Lower leg skin (tissue), 4 donors: Measurements from ENCODE around the gene SDK2. TPM values are rescaled to one million over a fixed set of nuclear protein-coding genes. Genes with fewer than 3 reads are reported as not detected.

Experiments
- DNase-seq, 2 donors: peaks; one replicate each; pipeline ENCODE4 v3.0.0-alpha.2; 2019; ENCODE audit warnings: low spot score in 2 of 2
- H3K4me3 ChIP-seq: fragments of 200-600 bp; sonication (generic); 2 replicates; pipeline ENCODE4 v1.5.1; 2017; ENCODE audit warnings: mild to moderate bottlenecking, low read depth; ENCODE audit not compliant: poor library complexity, severe bottlenecking
- POLR2A ChIP-seq, 2 donors: fragments of 450-650 bp; IDR thresholded peaks; one replicate each; pipeline ENCODE4 v1.6.1; 2016 to 2017; ENCODE audit warnings: antibody characterized with exemption in 2 of 2, mild to moderate bottlenecking in 1 of 2, moderate library complexity in 1 of 2
- WGBS, 2 donors: methylation state at CpG; one replicate each; pipeline ENCODE4 v1.1.5; 2018; 5-methylcytosine and 5-hydroxymethylcytosine counted together
- intact Hi-C: fragments of 100-400 bp; cut with DNase I; formaldehyde crosslinking; loops from one replicate; pipeline ENCODE4 v1.15.0; 2023; ENCODE audit warnings: low total_unique reads
- total RNA-seq, 4 donors: library from RNA; depleted of rRNA; stranded (reverse); fragments of >200 nt; gene quantifications; one replicate each; pipeline ENCODE4 v1.1.0, GENCODE V29; 2016
- TF ChIP-seq, protein P1 (sequence below), 3 donors: fragments of 450-650 bp; IDR thresholded peaks; one replicate each; pipeline ENCODE4 v1.5.1; 2016; ENCODE audit warnings: antibody characterized with exemption in 3 of 3, mild to moderate bottlenecking in 3 of 3, moderate library complexity in 2 of 3

The SDK2 gene
- total RNA-seq, 4 donors from 2014 or later, result 1.5 to 4.4 (median 1.6) TPM

DNA sequence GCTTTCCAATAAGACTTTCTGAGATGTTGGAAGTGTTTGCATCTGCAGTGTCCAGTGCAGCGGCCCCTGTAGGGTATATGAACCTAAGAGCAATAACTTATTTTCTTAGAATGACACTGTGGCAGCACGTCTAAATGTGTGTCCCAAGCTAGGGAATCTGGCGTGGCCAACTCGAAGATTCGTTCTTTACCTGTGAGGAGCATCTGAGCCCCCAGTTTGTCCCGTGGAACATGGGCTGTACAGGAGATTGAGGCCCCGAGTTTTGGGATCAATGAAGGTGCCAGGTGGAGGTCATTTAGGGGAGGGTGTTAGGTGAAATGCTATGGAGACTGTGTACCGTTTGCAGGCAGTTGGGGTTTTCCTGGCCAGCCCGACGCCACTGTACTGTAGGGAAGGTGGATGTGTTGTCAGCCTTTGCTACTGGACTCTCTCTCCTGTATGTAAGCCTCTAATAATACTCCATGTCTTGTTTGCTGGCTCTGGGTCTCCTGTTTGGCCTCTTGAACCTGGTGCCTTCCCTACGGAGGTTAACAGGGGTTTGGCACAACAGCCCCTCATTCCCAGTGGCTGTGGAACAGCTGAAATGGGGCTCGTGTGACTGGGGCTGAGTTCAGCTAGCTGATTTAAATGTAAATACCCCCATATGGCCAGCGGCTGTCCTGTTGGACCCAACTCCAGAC lies 45.5 kb upstream of the SDK2 start:
- WGBS, 2 donors, result 76 to 85% methylated on average over 13 of the region's 13 CpGs
- H3K4me3 ChIP-seq, result no peak overlapping the region
- intact Hi-C loops, result no loop called here
- no peak for DNase-seq
- no peak for TF ChIP-seq POLR2A (IDR thresholded peaks at IDR 0.05)
- TF ChIP-seq, protein P1, sequence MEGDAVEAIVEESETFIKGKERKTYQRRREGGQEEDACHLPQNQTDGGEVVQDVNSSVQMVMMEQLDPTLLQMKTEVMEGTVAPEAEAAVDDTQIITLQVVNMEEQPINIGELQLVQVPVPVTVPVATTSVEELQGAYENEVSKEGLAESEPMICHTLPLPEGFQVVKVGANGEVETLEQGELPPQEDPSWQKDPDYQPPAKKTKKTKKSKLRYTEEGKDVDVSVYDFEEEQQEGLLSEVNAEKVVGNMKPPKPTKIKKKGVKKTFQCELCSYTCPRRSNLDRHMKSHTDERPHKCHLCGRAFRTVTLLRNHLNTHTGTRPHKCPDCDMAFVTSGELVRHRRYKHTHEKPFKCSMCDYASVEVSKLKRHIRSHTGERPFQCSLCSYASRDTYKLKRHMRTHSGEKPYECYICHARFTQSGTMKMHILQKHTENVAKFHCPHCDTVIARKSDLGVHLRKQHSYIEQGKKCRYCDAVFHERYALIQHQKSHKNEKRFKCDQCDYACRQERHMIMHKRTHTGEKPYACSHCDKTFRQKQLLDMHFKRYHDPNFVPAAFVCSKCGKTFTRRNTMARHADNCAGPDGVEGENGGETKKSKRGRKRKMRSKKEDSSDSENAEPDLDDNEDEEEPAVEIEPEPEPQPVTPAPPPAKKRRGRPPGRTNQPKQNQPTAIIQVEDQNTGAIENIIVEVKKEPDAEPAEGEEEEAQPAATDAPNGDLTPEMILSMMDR (IDR thresholded peaks at IDR 0.05), result no peak

GRCh38 chr17:73686961-73687360 lies 42.7 kb upstream of the SDK2 start:
- H3K4me3 ChIP-seq, result no peak overlapping the region
- intact Hi-C loops, result no loop called here
- no peak for TF ChIP-seq POLR2A (IDR thresholded peaks at IDR 0.05)
- 70 to 94% methylated on average over 3 of the region's 3 CpGs for WGBS, 2 donors
- DNase-seq, result no peak

GRCh38 chr17:73686126-73686525 lies 41.9 kb upstream of the SDK2 start:
- intact Hi-C loops, result no loop called here
- DNase-seq, result no peak
- no peak overlapping the region for H3K4me3 ChIP-seq
- TF ChIP-seq POLR2A (IDR thresholded peaks at IDR 0.05), result no peak
- TF ChIP-seq, protein P1 (IDR thresholded peaks at IDR 0.05), result no peak

DNA sequence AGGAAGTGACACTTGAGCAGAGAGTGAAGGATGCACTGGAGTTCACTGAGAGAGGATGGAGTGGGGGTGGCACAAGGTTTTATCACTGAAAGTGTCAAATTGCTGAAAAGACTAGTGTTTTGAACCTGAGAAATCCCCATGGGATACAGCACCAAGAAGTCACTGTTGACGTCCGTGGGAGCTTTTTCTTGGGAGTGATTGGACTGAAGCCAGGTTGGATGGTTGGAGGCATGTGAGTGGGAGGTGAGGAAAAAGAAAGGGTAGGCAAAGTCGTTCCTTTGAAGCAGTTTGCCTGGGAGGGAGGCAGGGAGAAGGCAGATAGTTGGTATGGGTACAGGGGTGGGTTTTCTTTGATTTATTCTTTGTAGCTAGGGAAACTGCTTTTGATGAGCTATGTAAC lies 39.9 kb upstream of the SDK2 start:
- TF ChIP-seq POLR2A (IDR thresholded peaks at IDR 0.05), result no peak
- TF ChIP-seq, protein P1 (IDR thresholded peaks at IDR 0.05), result no peak
- intact Hi-C loops, result no loop called here
- WGBS, 2 donors, result 23 to 32% methylated on average over 3 of the region's 3 CpGs
- no peak overlapping the region for H3K4me3 ChIP-seq
- no peak for DNase-seq

DNA sequence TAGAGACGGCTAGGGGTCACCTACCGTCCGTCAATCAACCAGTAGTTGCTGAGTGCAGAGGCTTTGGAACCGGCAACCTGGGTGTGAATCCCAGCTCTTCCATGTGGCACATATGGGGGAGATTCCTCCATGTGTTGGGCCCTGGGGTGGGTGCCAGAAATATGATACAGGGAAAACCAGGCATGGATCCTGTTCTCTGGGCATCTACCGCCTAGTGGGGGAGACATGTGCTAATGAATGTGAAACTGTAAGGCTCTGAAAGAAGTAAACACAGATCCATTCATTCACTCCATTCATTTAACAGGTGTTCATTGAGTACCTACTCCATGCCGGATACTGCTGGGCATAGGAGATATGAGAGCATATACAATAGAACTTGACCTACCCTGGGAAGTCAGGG lies 39.5 kb upstream of the SDK2 start:
- intact Hi-C loops, result no loop called here
- no peak for TF ChIP-seq POLR2A (IDR thresholded peaks at IDR 0.05)
- TF ChIP-seq, protein P1 (IDR thresholded peaks at IDR 0.05), result no peak
- DNase-seq, result no peak
- 49 to 59% methylated on average over 6 of the region's 6 CpGs for WGBS, 2 donors
- no peak overlapping the region for H3K4me3 ChIP-seq

GRCh38 chr17:73681946-73682345 lies 37.7 kb upstream of the SDK2 start:
- intact Hi-C loops, result no loop called here
- H3K4me3 ChIP-seq, result no peak overlapping the region
- no peak for TF ChIP-seq POLR2A (IDR thresholded peaks at IDR 0.05)
- TF ChIP-seq, protein P1 (IDR thresholded peaks at IDR 0.05), result no peak
- DNase-seq, result no peak
- 41 to 96% methylated on average over 1 of the region's 1 CpG for WGBS, 2 donors
